GM23248 (cell line): ENCODE measurements around the gene ARGLU1.

Source experiments
- EZH2 ChIP-seq: fragments of 200-600 bp; sonication (generic); IDR thresholded peaks from 2 replicates; pipeline ENCODE4 v1.6.1; 2018; ENCODE audit warnings: antibody characterized with exemption, mild to moderate bottlenecking; ENCODE audit not compliant: insufficient read depth, poor library complexity, severe bottlenecking
- EZH2phosphoT487 ChIP-seq: fragments of 200-600 bp; sonication (generic); IDR thresholded peaks from 2 replicates; pipeline ENCODE4 v1.6.1; 2018; ENCODE audit warnings: antibody characterized with exemption, moderate library complexity, mild to moderate bottlenecking, low read depth; ENCODE audit not compliant: insufficient read depth

GRCh38 chr13:106550570-106551135, 17.3 kb downstream of the ARGLU1 start:
- TF ChIP-seq EZH2phosphoT487 (no peak), EZH2 (no peak)
